Measurements from ENCODE around the gene HDAC4. TPM values are rescaled to one million over a fixed set of nuclear protein-coding genes. Genes with fewer than 3 reads are reported as not detected.

HDAC4 gene
- total RNA-seq, 8 experiments from 2014 or later, result 12.2 to 55.7 (median 18.1) TPM

DNA sequence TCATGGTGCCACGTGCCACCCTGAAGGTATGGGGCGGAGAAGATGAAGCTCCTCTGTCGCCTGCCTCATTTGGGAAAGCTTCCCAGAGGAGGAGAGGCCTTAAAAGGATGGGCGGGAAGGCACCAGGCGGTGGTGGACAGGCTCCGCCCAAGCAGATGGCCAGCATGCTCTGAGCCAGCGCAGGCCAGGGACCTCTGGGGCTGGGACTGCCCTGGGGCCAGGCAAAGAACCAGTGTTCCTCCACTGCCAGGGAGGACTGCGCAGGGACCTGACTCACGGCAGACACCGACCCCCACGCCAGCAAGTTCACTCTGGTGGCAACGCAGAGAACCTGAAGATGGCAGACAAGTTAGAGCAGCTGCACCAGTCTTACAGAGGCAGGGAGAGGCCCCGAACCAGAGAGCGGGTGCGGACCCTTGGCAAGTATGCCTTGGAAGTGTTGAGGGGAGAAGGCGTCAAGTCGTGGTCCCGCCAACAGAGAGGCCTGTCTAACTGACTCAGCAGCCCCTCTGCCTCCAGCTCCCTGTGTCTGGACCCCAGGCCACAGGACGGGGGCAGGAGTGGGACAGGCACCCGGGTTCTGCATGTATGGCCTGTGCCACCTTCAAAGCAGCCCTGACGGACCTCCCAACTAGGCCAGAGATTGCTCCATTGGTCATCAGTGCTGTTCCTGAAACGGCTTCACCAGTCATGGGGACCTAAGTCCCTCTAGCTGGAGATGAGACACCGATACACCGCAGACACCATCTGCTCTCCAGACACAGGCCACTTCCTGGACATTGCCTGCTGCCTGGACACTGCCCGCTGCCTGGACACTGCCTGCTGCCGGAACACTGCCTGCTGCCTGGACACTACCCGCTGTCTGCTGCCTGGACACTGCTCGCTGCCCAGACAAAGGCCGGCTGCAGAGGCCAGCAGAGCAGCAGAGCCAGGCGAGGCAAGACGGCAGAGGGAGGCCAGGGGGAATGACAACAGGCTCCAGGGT lies 124.7 kb downstream of the HDAC4 start:
- peak; percentile 42 to 93 (median 61) for ATAC-seq (replicated peaks in 6 of 8)
- peaks cover 76 to 80% of the 10 kb centered on the region in 2 donors for H3K4me1 ChIP-seq (replicated peaks in 1 of 2)
- no peak overlapping the region for H3K4me3 ChIP-seq
- H3K27ac ChIP-seq, result peak overlapping the region; percentile 65 to 76
- WGBS, 10 experiments, result 39 to 94% (median 93%) methylated on average over 3 to 6 of the region's 31 CpGs; no CpG with 5 or more reads in 7 of the 10 experiments
- in situ Hi-C loops (cut with MboI; ENCODE audit: low pct_unique_long_range_greater_than_20kb in 2 of 9, low sequenced_read_pairs in 9 of 9, unreplicated experiment in 9 of 9), result no loop called here

GRCh38 chr2:239275044-239275685 lies 125.7 kb downstream of the HDAC4 start:
- ATAC-seq (replicated peaks in 6 of 8), result peak; percentile 24 to 74 (median 70)
- H3K4me1 ChIP-seq (replicated peaks in 1 of 2), result peaks cover 75 to 84% of the 10 kb centered on the region in 2 donors
- in situ Hi-C loops (cut with MboI; ENCODE audit: low pct_unique_long_range_greater_than_20kb in 2 of 9, low sequenced_read_pairs in 9 of 9, unreplicated experiment in 9 of 9), result no loop called here
- H3K27ac ChIP-seq, result peak overlapping the region; percentile 65 to 76
- H3K4me3 ChIP-seq, result no peak overlapping the region
- 0 to 57% (median 3%) methylated on average over 1 to 10 of the region's 34 CpGs; no CpG with 5 or more reads in 7 of the 10 experiments for WGBS, 10 experiments

DNA sequence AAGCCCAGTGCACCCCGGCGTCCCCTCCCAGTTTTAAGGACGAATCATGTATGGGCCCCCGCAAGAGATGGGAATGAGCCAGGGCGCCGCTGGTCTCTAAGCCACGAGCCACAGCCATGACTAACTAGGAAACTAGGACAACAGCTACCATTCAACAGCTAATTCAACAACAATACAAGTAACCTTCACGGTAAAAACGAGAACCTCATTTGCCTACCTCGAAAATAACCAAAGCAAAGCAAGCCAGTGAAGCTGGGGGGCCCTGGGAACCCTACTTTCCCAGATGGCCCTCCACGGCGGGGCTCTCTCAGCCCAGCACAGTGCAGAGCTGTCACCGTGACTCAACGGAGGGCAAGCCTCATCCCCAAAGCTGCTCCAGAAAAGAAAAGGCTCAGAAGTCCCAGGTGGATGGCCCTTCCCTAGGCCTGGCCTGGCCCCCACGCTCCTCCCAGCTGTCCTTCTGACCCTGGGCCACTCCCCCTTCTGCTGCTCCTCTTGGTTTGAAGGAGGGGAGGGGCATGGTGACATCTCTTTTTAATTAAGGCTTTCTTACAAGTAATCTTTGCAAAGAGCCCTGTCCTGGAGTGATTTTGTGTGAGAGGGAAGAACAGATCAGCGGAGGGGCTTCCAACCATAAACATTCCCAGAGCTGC lies 126.3 kb downstream of the HDAC4 start:
- peak overlapping the region; percentile 65 to 76 for H3K27ac ChIP-seq
- in situ Hi-C loops (cut with MboI; ENCODE audit: low pct_unique_long_range_greater_than_20kb in 2 of 9, low sequenced_read_pairs in 9 of 9, unreplicated experiment in 9 of 9), result no loop called here
- no peak overlapping the region for H3K4me3 ChIP-seq
- WGBS, 10 experiments, result 27 to 80% (median 57%) methylated on average over 1 to 9 of the region's 16 CpGs; no CpG with 5 or more reads in 6 of the 10 experiments
- peaks cover 78 to 84% of the 10 kb centered on the region in 2 donors for H3K4me1 ChIP-seq (replicated peaks in 1 of 2)
- ATAC-seq (replicated peaks in 6 of 8), result peak; percentile 2 to 63 (median 53)

- peak overlapping the region in 1 of 2 donors; percentile 65 for H3K27ac ChIP-seq
- H3K4me3 ChIP-seq, result no peak overlapping the region
- in situ Hi-C loops (cut with MboI; ENCODE audit: low pct_unique_long_range_greater_than_20kb in 2 of 9, low sequenced_read_pairs in 9 of 9, unreplicated experiment in 9 of 9), result no loop called here
- 67 to 100% (median 89%) methylated on average over 1 to 18 of the region's 23 CpGs for WGBS, 10 experiments
- ATAC-seq (replicated peaks in 6 of 8), result no peak
- peaks cover 71 to 79% of the 10 kb centered on the region in 2 donors for H3K4me1 ChIP-seq (replicated peaks in 1 of 2)
Observed at GRCh38 chr2:239273280-239274234, 127.3 kb downstream of the HDAC4 start.

- Histone ChIP-seq H3K4me1 (replicated peaks in 1 of 2) (peaks cover 75 to 87% of the 10 kb centered on the region in 2 donors), H3K4me3 (no peak overlapping the region), H3K27ac (peak overlapping the region in 1 of 2 donors; percentile 32)
- 80 to 96% (median 93%) methylated on average over 1 to 7 of the region's 9 CpGs; no CpG with 5 or more reads in 4 of the 10 experiments for WGBS, 10 experiments
- in situ Hi-C loops (cut with MboI; ENCODE audit: low pct_unique_long_range_greater_than_20kb in 2 of 9, low sequenced_read_pairs in 9 of 9, unreplicated experiment in 9 of 9), result no loop called here
- ATAC-seq (replicated peaks in 6 of 8), result no peak
Observed at GRCh38 chr2:239272626-239273025, 128.2 kb downstream of the HDAC4 start.

DNA sequence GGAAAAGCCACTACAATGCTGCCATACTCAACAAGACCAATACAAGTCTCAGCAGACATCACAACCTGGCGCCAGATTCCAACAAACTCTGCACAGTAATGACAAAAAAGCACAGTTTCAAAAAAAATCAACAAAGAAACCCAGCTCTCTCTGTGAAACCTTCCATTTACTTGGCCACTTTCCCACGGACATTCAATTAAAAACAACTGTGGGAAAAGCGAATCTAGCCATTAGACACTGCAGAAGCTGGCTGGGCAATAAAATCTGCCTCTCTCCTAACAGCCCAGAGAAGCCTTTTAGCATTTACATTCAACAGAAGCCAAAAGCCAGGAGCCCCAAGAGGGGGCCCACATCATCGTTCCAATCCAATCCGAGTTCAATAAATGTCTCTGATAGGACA lies 128.9 kb downstream of the HDAC4 start:
- in situ Hi-C loops (cut with MboI; ENCODE audit: low pct_unique_long_range_greater_than_20kb in 2 of 9, low sequenced_read_pairs in 9 of 9, unreplicated experiment in 9 of 9), result no loop called here
- H3K4me1 ChIP-seq (replicated peaks in 1 of 2), result peaks cover 81 to 94% of the 10 kb centered on the region in 2 donors
- no peak overlapping the region for H3K4me3 ChIP-seq
- H3K27ac ChIP-seq, result peak overlapping the region in 1 of 2 donors; percentile 6
- WGBS, 10 experiments, result 27 to 100% (median 43%) methylated on average over 1 to 5 of the region's 5 CpGs; no CpG with 5 or more reads in 1 of the 10 experiments
- ATAC-seq (replicated peaks in 6 of 8), result peak in 1 of 8 experiments; percentile 3

- peak overlapping the region in 1 of 2 donors; percentile 6 for H3K27ac ChIP-seq
- in situ Hi-C loops (cut with MboI; ENCODE audit: low pct_unique_long_range_greater_than_20kb in 2 of 9, low sequenced_read_pairs in 9 of 9, unreplicated experiment in 9 of 9), result no loop called here
- 80 to 89% (median 84%) methylated on average over 1 to 4 of the region's 11 CpGs; no CpG with 5 or more reads in 6 of the 10 experiments for WGBS, 10 experiments
- no peak for ATAC-seq (replicated peaks in 6 of 8)
- H3K4me3 ChIP-seq, result no peak overlapping the region
- peaks cover 78 to 91% of the 10 kb centered on the region in 2 donors for H3K4me1 ChIP-seq (replicated peaks in 1 of 2)
Observed at GRCh38 chr2:239271471-239271870, 129.3 kb downstream of the HDAC4 start.

GRCh38 chr2:239269916-239270315 lies 130.9 kb downstream of the HDAC4 start:
- ATAC-seq (replicated peaks in 6 of 8), result no peak
- 87 to 100% (median 95%) methylated on average over 1 to 8 of the region's 10 CpGs; no CpG with 5 or more reads in 2 of the 10 experiments for WGBS, 10 experiments
- Histone ChIP-seq H3K27ac (no peak overlapping the region), H3K4me1 (replicated peaks in 1 of 2) (peaks cover 77 to 86% of the 10 kb centered on the region in 2 donors), H3K4me3 (no peak overlapping the region)
- in situ Hi-C loops (cut with MboI; ENCODE audit: low pct_unique_long_range_greater_than_20kb in 2 of 9, low sequenced_read_pairs in 9 of 9, unreplicated experiment in 9 of 9), result no loop called here

DNA sequence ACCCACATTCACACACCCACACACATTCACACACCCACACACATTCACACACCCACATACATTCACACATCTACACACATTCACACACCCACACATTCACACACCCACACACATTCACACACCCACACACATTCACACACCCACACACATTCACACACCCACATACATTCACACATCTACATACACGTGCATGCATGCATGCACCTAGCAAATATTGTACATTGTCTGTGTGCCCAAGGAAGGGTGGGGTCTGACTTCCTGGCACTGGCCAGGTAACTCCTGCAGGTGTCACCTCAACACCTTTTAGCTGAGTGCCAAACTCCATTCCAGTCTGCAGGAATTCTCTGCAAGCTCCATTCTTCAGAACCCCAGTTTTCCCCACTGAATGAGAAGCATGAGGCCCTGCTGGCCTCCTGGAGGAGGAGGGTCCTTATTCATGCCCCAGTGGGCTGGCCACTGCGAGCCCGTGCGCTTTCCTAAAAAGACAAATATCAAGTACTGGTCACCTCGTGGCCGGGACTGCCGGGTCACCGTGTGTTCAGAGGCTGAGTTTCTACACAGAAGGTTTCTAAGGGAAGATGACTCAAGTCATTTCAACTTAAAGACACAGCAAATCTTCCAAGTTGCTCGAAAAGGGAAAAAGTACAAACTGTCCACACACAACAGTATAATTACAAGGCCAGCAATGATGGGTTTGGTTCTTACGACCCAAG lies 131.5 kb downstream of the HDAC4 start:
- H3K4me1 ChIP-seq (replicated peaks in 1 of 2), result peaks cover 77 to 86% of the 10 kb centered on the region in 2 donors

DNA sequence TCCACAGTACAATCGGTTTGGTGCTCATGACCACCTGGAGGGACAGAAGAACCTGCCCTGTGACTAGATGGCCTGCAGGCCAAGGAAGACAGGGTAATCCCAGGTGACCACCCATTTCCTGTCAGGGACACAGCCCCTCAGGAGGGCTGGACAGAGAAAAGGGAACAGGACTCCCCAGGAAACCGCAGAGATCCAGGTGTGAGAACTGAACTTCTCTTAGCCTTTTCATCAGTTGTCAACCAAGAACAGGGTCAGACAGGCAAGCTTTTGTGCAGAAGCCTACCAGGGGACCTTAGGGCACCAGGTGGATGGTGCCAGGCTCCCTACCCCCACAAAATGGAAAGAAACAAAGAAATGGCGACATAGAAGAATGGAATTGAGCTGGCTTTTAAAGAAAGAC lies 132.3 kb downstream of the HDAC4 start:
- Histone ChIP-seq H3K4me3 (no peak overlapping the region), H3K4me1 (replicated peaks in 1 of 2) (peaks cover 77 to 86% of the 10 kb centered on the region in 2 donors), H3K27ac (no peak overlapping the region)
- WGBS, 10 experiments, result 0 to 100% (median 63%) methylated on average over 1 to 2 of the region's 3 CpGs; no CpG with 5 or more reads in 5 of the 10 experiments
- ATAC-seq (replicated peaks in 6 of 8), result no peak
- in situ Hi-C loops (cut with MboI; ENCODE audit: low pct_unique_long_range_greater_than_20kb in 2 of 9, low sequenced_read_pairs in 9 of 9, unreplicated experiment in 9 of 9), result no loop called here

More for the DNA sequence above, 131.5 kb downstream of the HDAC4 start:
- no peak overlapping the region for H3K4me3 ChIP-seq
- in situ Hi-C loops (cut with MboI; ENCODE audit: low pct_unique_long_range_greater_than_20kb in 2 of 9, low sequenced_read_pairs in 9 of 9, unreplicated experiment in 9 of 9), result no loop called here
- ATAC-seq (replicated peaks in 6 of 8), result no peak
- no peak overlapping the region for H3K27ac ChIP-seq
- 70 to 100% (median 87%) methylated on average over 1 to 9 of the region's 10 CpGs; no CpG with 5 or more reads in 4 of the 10 experiments for WGBS, 10 experiments

DNA sequence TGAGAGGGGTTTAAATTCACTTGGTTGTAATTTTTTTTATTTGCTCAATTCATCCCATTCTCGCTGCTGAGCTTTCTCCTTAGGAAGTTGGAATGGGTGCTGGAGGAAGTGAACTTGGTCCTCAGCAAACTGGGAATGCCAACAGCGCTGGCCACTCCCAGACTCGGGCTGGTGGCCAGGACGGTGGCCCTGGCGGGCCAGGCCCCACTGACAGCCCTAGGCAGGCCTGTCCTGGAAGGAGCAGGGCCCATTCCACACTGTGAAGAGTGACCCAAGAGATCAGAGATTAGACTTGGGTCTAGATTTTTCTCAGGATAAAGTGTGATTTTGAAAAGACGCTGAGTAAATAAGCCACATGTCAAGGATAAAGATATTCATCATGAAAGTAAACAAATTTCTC lies 132.7 kb downstream of the HDAC4 start:
- Histone ChIP-seq H3K4me1 (replicated peaks in 1 of 2) (peaks cover 73 to 84% of the 10 kb centered on the region in 2 donors), H3K27ac (no peak overlapping the region)
- in situ Hi-C loops (cut with MboI; ENCODE audit: low pct_unique_long_range_greater_than_20kb in 2 of 9, low sequenced_read_pairs in 9 of 9, unreplicated experiment in 9 of 9), result no loop called here

More for the DNA sequence above, 132.7 kb downstream of the HDAC4 start:
- WGBS, 10 experiments, result 40 to 100% (median 91%) methylated on average over 1 to 6 of the region's 6 CpGs; no CpG with 5 or more reads in 1 of the 10 experiments
- peak in 2 of 8 experiments; percentile 4 to 17 for ATAC-seq (replicated peaks in 6 of 8)
- H3K4me3 ChIP-seq, result no peak overlapping the region

Data from motor neuron (in vitro differentiated cells).